Karpas-422 (cell line): Measurements from ENCODE around the gene SPOCK1. TPM values are rescaled to one million over a fixed set of nuclear protein-coding genes. Genes with fewer than 3 reads are reported as not detected.

Experiments
- DNase-seq: peaks from one replicate; pipeline ENCODE4 v3.0.0-alpha.2; 2015
- H2AFZ ChIP-seq: fragments of 200-600 bp; sonication (generic); 2 replicates; pipeline ENCODE4 v1.6.1; 2014; ENCODE audit warnings: antibody characterized with exemption, low read length, mixed read lengths
- H3K27ac ChIP-seq: fragments of 200-600 bp; sonication (generic); 2 replicates; pipeline ENCODE4 v1.5.1; 2014; ENCODE audit warnings: mild to moderate bottlenecking, low read length, moderate library complexity
- H3K27me3 ChIP-seq: fragments of 200-600 bp; sonication (generic); 2 replicates; pipeline ENCODE4 v1.6.1; 2014; ENCODE audit warnings: low read length, mixed read lengths
- H3K36me3 ChIP-seq: fragments of 200-600 bp; sonication (generic); 2 replicates; pipeline ENCODE4 v1.6.1; 2014; ENCODE audit warnings: low read length, mixed read lengths; ENCODE audit not compliant: insufficient read depth
- H3K4me1 ChIP-seq: fragments of 200-600 bp; sonication (generic); 2 replicates; pipeline ENCODE4 v1.6.1; 2014; ENCODE audit warnings: mild to moderate bottlenecking, low read length, mixed read lengths
- H3K4me2 ChIP-seq: fragments of 200-600 bp; sonication (generic); 2 replicates; pipeline ENCODE4 v1.6.1; 2014; ENCODE audit warnings: low read length, low read depth, mild to moderate bottlenecking; ENCODE audit not compliant: poor library complexity, severe bottlenecking
- H3K4me3 ChIP-seq: fragments of 200-600 bp; sonication (generic); 2 replicates; pipeline ENCODE4 v1.5.1; 2014; ENCODE audit warnings: mild to moderate bottlenecking, antibody characterized with exemption, low read length, mixed read lengths
- H3K79me2 ChIP-seq: fragments of 200-600 bp; sonication (generic); 2 replicates; pipeline ENCODE4 v1.6.1; 2014; ENCODE audit warnings: mild to moderate bottlenecking, low read length, mixed read lengths
- H3K9ac ChIP-seq: fragments of 200-600 bp; sonication (generic); 2 replicates; pipeline ENCODE4 v1.6.0; 2014; ENCODE audit warnings: low read length
- H3K9me2 ChIP-seq: fragments of 200-600 bp; sonication (generic), shearing (Covaris generic); replicated peaks from 2 replicates; pipeline ENCODE4 v1.6.0; 2014; ENCODE audit warnings: mild to moderate bottlenecking, low read length, moderate library complexity; ENCODE audit not compliant: insufficient read depth
- H3K9me3 ChIP-seq: fragments of 300-700, 200-600 bp; sonication (generic); 2 replicates; pipeline ENCODE4 v1.6.1; 2014; ENCODE audit warnings: low read length, mixed read lengths
- H4K20me1 ChIP-seq: fragments of 200-600 bp; sonication (generic); 2 replicates; pipeline ENCODE4 v1.6.1; 2014; ENCODE audit warnings: mild to moderate bottlenecking, antibody characterized with exemption, low read length, low read depth; ENCODE audit not compliant: insufficient read depth
- total RNA-seq: library from RNA; depleted of rRNA; stranded (reverse); fragments of >200 nt; shearing (Covaris generic); gene quantifications from 2 replicates; pipeline ENCODE4 v1.2.3, GENCODE V29; 2014; ENCODE audit warnings: low replicate concordance

SPOCK1 gene
- total RNA-seq, 1 experiment from 2014 or later = 1.0 TPM

DNA sequence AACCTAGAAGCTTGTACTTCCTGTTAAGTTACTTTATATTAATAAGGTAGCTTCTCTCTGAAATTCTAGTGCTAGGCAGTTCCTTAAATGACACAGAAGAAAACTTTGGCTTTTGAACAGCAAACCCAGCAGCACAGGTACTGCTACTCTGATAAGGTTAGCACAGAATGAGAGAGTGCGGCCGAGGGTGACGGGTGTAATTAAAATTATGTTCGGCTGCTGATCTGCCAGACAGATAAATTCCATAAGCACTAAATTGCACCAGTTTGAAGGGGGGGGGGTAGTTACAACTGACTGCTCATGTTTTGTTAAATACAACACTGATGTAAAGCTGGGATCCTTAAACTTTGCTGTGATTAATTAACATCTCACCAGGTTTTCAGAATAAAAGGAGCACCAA is 475.1 kb downstream of the SPOCK1 start:
- no peak overlapping the region for H3K4me2 ChIP-seq
- no peak overlapping the region for H3K9ac ChIP-seq
- H3K36me3 ChIP-seq = no peaks in the 10 kb centered on the region
- H3K9me2 ChIP-seq = no peaks in the 10 kb centered on the region
- H3K27ac ChIP-seq = no peak overlapping the region
- H2AFZ ChIP-seq = no peak overlapping the region
- no peaks in the 10 kb centered on the region for H3K27me3 ChIP-seq
- peaks cover 8% of the 10 kb centered on the region for H3K4me1 ChIP-seq
- no peaks in the 10 kb centered on the region for H4K20me1 ChIP-seq
- no peaks in the 10 kb centered on the region for H3K9me3 ChIP-seq
- H3K4me3 ChIP-seq = no peak overlapping the region
- no peak for DNase-seq
- no peaks in the 10 kb centered on the region for H3K79me2 ChIP-seq

DNA sequence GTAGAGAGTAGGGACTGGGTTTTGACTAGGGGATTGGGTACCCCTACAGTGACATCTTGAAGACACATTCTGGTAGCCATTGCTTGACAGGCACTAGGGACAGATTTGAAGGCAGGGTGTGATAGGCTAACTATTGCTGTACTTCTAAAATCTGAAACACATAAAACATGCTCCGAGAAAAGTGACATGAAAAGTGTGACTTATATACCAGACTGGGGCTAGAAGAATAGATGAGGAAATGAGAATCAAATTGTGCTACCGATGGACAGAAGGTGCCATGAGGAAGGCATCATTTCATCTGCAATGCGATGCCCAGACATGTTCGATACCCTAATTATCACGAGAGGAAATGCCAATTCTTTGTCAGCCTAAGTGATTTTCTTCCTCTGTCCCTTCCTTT is 475.8 kb downstream of the SPOCK1 start:
- Histone ChIP-seq H3K4me3 (no peak overlapping the region), H3K27me3 (no peaks in the 10 kb centered on the region), H3K9ac (no peak overlapping the region), H3K4me2 (no peak overlapping the region), H3K27ac (no peak overlapping the region), H3K36me3 (no peaks in the 10 kb centered on the region), H3K4me1 (peaks cover 8% of the 10 kb centered on the region), H3K9me2 (no peaks in the 10 kb centered on the region), H2AFZ (no peak overlapping the region), H4K20me1 (no peaks in the 10 kb centered on the region), H3K79me2 (no peaks in the 10 kb centered on the region), H3K9me3 (no peaks in the 10 kb centered on the region)
- no peak for DNase-seq

DNA sequence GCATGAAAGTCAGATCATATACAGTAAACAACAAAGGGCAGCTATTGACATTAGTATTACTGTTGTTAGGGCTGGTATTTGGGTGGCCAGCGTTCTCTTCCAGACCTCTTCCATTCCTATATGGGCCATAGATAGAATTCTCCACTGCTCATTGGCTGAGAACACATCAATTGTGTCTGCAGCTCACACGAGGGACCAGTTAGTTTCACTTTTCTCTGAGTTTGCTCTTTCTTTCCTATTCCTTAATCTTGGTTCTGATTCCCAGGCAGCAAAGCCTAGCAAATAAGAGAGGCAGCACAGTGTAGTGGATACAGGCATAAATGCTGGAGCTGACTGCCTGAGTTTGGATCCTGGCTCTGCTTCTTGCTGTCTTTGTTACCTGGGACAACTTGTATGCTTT is 476.4 kb downstream of the SPOCK1 start:
- Histone ChIP-seq H3K9me2 (no peaks in the 10 kb centered on the region), H3K79me2 (no peaks in the 10 kb centered on the region), H3K27ac (no peak overlapping the region), H3K9me3 (no peaks in the 10 kb centered on the region), H3K9ac (no peak overlapping the region), H3K27me3 (no peaks in the 10 kb centered on the region), H3K4me3 (no peak overlapping the region), H2AFZ (no peak overlapping the region), H4K20me1 (no peaks in the 10 kb centered on the region), H3K36me3 (no peaks in the 10 kb centered on the region), H3K4me2 (no peak overlapping the region), H3K4me1 (peaks cover 8% of the 10 kb centered on the region)
- DNase-seq = no peak

DNA sequence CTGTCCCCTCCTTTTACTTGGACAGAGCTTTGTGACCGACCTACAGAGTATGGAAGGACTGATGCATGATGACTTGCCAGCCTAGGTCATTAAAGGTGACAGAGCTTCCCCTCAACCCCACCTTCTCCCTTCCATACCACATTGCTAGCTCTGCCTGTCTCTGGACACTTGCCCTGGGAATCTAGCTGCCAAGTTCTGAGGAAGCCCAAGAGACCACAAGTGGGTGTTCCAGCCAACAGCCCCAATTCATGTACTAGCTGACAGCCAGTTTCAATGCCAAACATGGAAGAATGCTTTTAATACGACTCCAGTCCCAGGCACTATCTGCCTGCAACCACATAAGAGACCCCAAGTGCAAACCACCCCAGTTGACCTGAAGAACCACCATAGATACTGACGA is 477.1 kb downstream of the SPOCK1 start:
- Histone ChIP-seq H3K9me3 (no peaks in the 10 kb centered on the region), H3K9ac (no peak overlapping the region), H3K4me2 (no peak overlapping the region), H3K36me3 (no peaks in the 10 kb centered on the region), H2AFZ (no peak overlapping the region), H3K27ac (no peak overlapping the region), H4K20me1 (no peaks in the 10 kb centered on the region), H3K4me1 (peaks cover 8% of the 10 kb centered on the region), H3K9me2 (no peaks in the 10 kb centered on the region), H3K79me2 (no peaks in the 10 kb centered on the region), H3K27me3 (no peaks in the 10 kb centered on the region), H3K4me3 (no peak overlapping the region)
- DNase-seq = no peak

DNA sequence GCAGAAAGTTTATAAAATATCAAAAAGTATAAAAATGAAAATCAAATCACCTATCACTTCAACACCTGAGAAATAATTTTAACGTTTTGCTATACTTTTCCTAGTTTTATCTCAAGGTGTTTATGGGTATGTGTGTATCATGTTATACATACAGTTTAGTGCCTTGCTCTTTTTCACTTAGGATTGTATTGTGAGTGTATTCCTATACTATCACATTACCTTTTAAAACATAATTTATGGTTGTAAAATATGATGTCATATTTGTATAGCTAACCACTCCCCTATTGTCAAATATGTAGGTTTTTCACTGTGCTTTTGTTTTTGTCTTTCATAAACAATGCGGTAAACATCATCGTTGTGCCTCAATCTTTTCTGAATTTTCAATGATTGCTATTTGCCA is 479.9 kb downstream of the SPOCK1 start:
- Histone ChIP-seq H3K4me3 (no peak overlapping the region), H2AFZ (no peak overlapping the region), H3K9ac (no peak overlapping the region), H3K27ac (no peak overlapping the region), H3K79me2 (no peaks in the 10 kb centered on the region), H3K9me3 (no peaks in the 10 kb centered on the region), H3K9me2 (no peaks in the 10 kb centered on the region), H3K4me1 (peaks cover 8% of the 10 kb centered on the region), H3K27me3 (no peaks in the 10 kb centered on the region), H3K36me3 (no peaks in the 10 kb centered on the region), H4K20me1 (no peaks in the 10 kb centered on the region), H3K4me2 (no peak overlapping the region)
- DNase-seq = no peak

DNA sequence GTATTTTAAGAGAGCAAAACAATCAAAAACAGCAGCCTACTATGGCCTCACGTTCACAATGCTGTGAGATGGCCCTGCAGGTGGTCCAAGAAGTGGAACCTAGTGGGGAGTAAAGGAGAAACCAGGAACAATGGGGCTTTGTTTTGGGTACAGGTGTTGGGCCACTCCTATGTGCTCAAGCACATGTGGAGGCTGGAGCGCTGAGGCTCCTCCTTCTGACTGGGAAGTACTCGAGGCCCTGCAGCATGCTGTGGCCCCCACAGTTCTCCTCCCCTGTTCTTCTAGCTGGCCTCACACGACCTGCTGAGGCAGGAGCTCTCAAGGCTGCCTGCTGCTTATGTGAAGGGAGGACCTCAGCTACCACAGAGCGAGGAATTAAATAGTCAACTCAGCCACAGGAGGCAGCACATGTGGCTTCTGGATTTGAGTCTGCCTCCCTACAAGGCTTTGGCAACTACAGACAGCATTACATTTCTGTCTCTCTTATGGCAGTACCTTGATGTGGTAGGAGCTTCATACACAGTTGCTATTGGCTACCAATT is 482.3 kb downstream of the SPOCK1 start:
- Histone ChIP-seq H3K9me2 (no peaks in the 10 kb centered on the region), H3K9ac (no peak overlapping the region), H3K27ac (no peak overlapping the region), H3K4me2 (no peak overlapping the region), H3K4me3 (no peak overlapping the region), H3K4me1 (no peaks in the 10 kb centered on the region), H4K20me1 (no peaks in the 10 kb centered on the region), H2AFZ (no peak overlapping the region), H3K36me3 (no peaks in the 10 kb centered on the region), H3K27me3 (no peaks in the 10 kb centered on the region), H3K9me3 (no peaks in the 10 kb centered on the region), H3K79me2 (no peaks in the 10 kb centered on the region)
- peak; percentile 49 for DNase-seq

DNA sequence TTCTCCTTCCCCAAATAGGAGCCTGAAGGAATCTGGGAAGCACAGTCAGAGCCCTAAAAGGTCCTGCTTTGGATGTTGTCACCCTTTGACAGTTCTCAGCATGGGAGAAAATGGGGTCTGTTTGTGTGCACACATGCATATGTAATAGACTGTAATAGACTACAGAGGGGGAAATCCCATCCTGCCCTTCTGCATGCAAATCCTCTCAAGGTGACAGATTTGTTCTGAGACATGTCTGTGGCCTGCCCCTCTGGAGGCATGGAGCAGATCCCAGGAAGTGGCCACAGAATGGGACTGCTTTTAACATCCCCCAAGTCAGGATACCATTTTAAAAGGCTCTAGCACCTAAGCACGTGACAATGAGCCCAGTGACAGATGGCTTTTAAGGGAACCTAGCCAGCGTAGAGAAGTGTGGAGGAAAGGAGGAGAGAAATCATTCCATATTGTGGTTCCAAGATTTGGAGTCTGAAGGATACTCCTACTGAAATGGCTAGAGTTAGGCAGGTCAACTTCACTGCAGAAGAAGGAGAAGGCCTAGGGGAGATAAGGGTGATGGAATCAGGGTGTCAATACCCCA is 483.5 kb downstream of the SPOCK1 start:
- Histone ChIP-seq H3K9me3 (no peaks in the 10 kb centered on the region), H3K79me2 (no peaks in the 10 kb centered on the region), H3K27me3 (no peaks in the 10 kb centered on the region), H4K20me1 (no peaks in the 10 kb centered on the region), H3K27ac (no peak overlapping the region), H3K4me3 (no peak overlapping the region), H3K4me2 (no peak overlapping the region), H3K9ac (no peak overlapping the region), H3K9me2 (no peaks in the 10 kb centered on the region), H2AFZ (no peak overlapping the region), H3K36me3 (no peaks in the 10 kb centered on the region), H3K4me1 (no peaks in the 10 kb centered on the region)
- DNase-seq = no peak

DNA sequence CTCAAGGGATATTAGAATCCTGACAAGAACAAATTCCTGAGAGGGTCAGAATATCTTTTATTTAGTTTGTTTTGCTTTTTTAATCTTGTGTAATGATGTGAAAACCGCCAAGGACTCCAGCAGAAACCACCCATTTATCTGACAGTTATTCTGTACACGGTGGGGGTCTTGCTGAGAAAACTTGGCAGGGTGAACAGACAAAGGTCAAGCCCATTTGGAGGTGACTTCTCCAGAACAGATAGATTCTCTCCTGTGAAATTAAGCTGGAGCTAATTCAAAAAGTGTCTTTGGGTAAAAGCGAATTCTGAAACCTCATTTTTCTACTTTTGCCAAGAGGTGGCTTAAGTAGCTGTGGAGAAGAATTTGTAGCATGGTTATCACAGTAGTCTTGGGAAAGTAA is 484.4 kb downstream of the SPOCK1 start:
- Histone ChIP-seq H2AFZ (no peak overlapping the region), H3K9me3 (no peaks in the 10 kb centered on the region), H3K4me2 (no peak overlapping the region), H4K20me1 (no peaks in the 10 kb centered on the region), H3K4me3 (no peak overlapping the region), H3K79me2 (no peaks in the 10 kb centered on the region), H3K9me2 (no peaks in the 10 kb centered on the region), H3K36me3 (no peaks in the 10 kb centered on the region), H3K27me3 (no peaks in the 10 kb centered on the region), H3K27ac (no peak overlapping the region), H3K4me1 (no peaks in the 10 kb centered on the region), H3K9ac (no peak overlapping the region)
- no peak for DNase-seq
